Measurements from ENCODE around the gene RAP1GAP2.

The RAP1GAP2 gene

GRCh38 chr17:2854143-2855055 lies 58.2 kb downstream of the RAP1GAP2 start:
- DNase-seq, result peak in 1 of 2 experiments; percentile 46

DNA sequence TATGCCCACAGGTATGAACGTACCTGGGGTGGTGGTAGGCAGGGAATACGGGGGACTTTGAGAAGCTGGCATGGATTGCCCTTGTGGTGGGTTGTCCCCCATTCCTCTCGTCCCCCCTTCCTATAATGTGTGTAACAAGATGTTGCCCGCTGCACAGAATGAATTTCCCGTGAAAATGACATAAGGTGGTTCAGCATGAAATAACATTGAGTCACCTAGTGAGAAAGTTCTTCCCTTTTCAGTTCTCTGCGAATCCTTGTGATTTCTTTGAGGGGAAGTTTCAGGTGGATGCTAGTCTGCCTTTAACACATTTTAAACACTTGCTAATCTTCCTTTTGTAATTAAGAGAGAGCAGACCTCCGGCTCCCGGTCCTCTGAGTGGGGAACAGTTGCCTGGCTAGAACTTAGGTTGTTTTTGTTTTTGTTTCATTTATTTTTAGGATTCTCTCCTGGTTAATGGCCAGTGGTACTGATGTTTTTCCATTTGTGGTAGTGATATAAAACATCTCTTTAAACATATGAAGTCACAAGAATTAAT lies 58.9 kb downstream of the RAP1GAP2 start:
- DNase-seq, result no peak

DNA sequence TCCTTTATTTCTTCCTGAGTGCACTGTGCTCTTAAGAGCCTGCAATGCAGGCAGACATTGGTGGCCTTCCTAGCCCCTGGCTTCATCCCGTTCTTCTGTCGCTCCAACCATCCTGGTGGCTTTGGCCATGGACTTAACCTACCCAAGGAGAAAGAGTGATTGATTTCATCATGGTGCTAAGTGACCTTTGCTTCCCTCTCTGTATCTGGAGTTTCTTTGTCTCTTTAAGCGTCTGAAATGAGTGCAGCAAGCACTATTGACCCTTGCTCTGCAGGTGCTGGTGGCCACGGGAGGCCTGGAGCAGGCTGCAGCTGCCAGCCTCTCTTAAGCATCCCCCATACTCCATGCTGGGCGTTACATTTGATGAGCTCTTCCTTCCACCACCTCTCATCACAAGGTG lies 60.5 kb downstream of the RAP1GAP2 start:
- peak in 1 of 2 experiments; percentile 38 for DNase-seq

GRCh38 chr17:2860045-2860444 lies 63.8 kb downstream of the RAP1GAP2 start:
- no peak for DNase-seq

DNA sequence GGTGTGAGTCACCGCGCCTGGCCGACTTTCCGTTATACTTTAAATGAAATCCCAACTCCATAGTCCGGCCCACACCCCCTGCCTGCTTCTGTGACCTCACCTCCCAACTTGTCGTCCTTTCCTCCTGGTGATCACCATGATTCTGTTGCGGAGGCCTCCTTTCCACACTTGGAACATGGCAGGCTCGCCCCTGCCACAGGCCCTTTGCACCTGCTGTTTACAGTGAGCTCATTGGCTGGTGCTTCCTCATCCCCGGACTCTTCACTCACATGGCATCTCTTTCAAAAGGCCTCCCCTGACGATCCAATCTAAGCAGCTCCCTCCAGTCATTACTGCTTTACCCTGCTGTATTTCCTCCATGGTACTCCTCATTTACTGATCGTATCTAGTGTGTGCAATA lies 64.6 kb downstream of the RAP1GAP2 start:
- no peak for DNase-seq

GRCh38 chr17:2862197-2862596 lies 66.0 kb downstream of the RAP1GAP2 start:
- no peak for DNase-seq

DNA sequence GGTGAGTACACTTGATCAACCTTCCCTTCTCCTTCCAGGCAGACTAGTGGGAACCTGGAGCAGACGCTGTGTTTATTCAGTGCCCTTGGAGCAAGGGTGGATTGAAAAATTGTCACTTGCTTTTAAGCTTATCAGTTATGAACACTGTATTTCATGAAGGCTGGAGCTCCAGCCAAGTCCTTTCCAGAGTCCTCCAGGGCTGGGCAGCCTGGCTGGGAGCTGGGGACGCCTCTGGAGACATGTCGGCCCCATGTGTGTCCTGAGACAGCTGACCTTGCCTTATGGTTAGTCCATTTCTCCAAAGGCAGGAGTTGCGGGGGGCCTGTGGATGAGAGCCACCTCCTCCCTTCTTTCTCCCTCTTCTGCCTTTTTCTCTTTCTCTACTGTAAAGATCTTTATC lies 67.0 kb downstream of the RAP1GAP2 start:
- no peak for DNase-seq

DNA sequence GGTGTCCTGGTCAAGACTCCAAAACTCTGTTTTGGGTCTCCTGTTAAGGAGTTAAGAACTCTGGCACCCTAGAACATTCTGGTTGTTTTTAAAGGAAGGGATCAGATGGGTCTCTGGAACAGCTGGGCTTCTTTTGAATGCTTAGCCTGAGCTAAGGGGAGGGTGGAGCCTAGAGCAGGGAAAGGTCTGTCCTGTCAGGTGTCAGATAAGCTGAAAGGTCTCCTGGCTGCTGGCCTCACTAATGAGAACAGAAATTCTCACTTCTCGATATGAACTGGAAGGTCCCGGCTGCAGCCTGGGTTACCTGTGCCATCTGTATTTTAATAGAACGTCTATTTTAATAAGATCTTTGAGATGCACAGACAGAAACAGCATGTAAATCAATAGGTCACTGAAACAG lies 69.0 kb downstream of the RAP1GAP2 start:
- DNase-seq, result no peak

DNA sequence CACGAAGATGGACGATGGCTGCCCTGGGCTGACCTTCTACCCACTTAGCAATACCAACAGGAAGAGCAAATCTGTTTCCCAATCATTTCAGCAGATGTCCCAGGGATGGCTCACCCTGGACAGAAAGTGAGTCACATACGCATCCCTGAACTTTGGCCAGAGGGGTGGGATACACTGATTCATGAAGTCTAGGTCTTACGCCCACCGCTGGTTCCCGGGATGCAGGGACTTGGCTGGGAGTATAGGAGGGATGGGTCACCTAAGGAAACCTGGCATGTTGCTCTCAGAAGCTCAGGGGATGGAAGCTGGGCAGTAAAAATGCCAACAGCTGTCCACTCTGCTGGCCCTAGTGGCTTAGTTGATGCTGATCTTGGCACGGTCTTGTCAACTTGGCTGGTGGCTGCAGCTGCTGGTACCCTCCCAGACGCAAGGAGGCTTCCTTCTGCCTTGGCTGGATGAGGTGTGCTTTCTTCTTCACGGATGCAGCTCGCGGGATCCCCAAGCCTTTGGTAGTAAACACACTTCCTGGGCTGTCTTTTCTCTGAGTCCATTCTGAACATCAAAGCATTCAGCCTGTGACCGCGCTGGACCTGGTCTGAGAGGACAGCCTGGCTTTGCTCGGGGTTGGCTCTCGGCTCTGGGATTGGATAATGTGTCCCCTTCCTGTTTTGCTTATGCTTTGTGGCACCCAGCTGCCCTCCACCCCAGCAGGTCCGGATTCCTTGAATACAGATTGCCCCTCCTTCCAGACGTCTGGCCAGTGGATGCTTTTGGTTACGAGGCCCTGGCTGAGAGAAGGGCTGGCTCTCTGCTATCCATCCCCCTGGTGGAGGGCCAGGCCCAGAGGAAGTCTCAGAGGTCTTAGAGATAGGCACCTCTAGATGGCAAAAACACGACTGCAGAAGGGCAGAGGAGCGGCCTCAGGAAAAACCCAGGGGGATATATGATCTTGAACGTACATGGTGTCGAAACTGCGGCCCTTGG lies 71.5 kb downstream of the RAP1GAP2 start:
- DNase-seq, result no peak

DNA sequence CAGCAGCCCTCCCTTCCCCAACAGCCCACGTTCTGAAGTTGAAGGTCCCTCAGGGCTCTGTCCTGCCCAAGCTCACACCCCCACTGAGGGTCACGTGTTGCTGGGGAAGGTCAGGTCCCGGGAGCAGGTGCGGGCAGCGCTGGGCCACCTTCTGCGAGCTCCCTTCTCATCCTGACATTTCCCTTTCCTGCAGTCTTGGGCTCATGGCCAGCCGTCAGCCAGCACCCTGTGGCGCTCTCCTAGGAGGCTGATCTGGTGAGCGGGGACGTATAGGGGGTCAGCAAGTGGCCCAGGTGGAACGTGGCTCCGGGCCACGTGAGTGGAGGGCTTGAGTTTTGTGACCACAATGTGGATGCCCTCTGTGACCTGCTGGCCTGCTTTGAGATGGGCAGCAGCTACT lies 73.4 kb downstream of the RAP1GAP2 start:
- no peak for DNase-seq

DNA sequence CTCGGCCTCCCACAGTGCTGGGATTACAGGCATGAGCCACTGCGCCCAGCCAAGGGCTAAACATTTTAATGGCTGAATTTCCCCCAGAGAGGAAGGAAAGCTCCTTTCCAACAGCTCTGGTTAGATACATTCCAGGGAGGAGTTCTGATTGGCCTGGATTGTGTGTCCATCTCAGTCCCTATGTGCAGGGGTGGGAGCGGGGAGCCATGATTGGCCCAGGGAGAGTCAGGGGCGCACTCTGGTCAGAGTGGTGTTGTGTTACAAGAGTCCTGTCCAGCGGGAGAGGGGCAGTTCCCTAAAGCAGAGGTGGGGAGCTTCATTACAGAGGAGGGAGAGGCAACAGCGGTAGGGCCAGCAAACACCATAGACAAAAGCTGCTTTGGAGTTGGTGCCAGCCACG lies 75.0 kb downstream of the RAP1GAP2 start:
- DNase-seq, result no peak

DNA sequence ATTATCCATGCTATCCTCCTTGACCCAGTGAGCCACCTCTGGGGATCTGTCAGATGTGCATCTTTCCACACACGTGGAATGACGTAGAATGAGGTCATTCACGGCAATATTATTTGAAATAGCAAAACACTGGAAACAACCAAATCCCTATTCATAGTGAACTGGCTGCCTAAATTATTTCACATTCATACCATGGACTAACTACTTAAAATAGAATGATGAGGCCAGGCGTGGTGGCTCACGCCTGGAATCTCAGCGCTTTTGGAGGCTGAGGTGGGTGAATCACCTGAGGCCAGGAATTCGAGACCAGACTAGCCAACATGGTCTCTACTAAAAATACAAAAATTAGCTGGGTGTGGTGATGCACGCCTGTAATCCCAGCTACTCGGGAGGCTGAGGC lies 75.5 kb downstream of the RAP1GAP2 start:
- DNase-seq, result no peak

- no peak for DNase-seq
These were observed 76.0 kb downstream of the RAP1GAP2 start for GRCh38 chr17:2872282-2872681.

DNA sequence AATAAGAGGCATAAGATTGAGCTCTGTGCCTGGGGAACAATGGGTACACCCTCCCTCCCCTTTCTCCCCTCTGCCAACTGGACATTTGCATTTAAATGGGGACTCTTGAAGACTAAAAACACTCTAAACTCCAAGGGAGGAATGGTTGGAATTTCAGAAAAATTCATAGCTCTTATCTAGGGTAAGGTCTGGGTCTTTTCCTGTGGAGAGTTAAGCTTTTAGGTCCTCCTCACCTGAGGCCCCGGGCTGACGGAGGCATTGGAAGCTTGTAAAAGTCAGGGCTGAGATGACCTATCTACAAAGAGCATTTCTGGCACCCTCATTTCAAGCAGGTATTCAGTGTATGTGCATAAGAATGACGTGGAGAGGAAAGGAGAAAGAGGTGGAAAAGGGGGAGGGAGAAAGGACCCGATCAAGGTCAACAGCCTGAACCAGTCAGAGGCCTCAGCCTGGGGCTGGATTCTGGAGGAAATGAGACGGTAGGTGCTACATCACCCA lies 78.0 kb downstream of the RAP1GAP2 start:
- no peak for DNase-seq

DNA sequence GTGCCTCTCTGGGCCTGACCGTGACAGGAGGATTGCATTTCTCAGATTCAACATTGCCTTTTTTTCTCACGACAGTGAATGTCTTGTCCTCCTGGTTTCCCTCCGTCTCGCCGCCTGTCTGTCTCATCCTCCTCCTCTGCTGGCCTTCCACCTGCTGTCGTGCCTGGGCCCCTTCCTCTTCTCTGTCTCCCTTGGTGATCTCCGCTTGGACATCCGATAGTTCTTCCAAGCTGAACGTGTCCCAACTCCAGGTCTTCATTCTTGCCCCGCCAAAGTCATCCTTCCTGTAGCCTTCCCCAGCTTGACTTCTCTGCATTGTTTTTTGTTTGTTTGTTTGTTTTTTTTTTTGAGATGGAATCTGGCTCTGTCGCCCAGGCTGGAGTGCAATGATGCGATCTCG lies 79.4 kb downstream of the RAP1GAP2 start:
- DNase-seq, result no peak

DNA sequence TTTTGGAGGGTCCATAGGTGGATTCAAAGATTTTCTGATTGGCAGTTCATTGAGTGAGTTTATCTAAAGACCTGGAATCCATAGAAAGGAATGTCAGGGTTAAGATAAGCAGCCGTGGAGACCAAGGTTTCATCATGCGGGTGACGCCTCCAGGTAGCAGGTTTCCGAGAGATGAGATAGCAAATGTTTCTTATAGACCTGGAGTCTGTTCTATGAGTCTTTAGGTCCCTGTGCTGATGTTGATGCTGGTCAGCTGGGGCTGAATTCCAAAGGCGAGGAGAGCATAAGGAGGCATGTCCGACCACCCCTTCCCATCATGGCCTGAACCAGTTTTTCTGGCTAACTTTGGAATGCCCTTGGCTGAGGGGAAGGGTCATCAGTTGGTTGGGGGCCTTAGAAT lies 80.2 kb downstream of the RAP1GAP2 start:
- no peak for DNase-seq

DNA sequence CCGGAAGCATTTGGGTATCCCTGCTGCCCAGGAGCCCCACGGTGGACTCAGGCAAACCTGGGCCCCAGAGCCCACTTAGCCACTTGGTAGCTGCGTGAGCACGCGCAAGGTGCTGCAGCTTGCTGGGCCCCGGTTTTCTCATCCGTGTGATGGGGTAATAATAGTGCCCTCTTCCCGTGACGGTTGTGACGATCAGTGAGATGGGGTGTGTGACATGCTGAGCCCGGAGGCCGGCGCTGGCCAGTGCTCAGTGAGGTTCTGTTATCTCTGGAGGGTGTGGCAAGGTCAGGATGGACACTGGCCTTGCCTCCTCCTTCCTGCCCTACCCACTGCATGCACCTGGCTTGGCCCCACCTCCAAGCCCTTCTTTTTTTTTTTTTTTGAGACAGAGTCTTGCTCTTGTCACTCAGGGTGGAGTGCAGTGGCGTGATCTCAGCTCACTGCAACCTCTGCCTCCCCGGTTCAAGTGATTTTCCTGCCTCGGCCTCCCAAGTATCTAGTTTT lies 82.6 kb downstream of the RAP1GAP2 start:
- DNase-seq, result no peak

GRCh38 chr17:2880050-2880449 lies 83.8 kb downstream of the RAP1GAP2 start:
- DNase-seq, result no peak

DNA sequence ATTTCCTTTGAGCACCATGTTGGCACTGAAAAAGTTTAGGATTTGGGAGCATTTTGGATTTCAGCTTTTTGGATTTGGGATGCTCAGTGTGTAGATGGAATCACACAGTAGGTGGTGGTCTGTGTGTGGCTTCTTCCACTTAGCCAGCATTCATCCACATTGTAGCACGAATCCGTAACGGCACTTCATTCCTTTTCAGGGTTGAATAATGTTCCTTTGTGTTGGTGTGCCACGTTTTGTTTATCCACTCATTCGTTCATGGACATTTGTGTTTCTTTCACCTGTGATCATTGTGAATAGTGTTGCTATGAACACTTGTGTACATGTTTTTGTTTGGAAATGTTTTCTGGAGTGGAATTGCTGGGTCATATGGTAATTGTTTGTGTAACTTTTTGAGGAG lies 85.1 kb downstream of the RAP1GAP2 start:
- DNase-seq, result no peak

- peak; percentile 67 for DNase-seq
These were observed 87.4 kb downstream of the RAP1GAP2 start for GRCh38 chr17:2883544-2884213.

DNA sequence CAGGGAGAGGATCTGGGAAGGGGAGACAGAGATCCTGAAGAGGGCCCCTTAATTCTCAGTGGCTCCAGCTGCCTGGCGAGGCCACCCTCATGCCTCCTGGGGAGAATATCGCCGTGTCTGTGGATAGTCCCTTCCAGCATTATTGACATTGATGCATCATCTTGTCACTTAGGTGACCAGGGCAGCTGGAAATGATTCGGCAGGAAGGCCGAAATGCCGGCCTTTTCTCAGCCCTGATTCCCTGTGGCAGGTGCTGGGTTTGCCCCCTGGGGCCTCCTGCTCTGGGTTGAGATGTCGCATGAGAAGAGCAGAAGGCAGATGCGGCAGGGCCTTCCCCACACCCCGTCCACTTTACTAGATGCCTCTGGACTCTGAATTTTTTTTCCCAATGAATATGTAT lies 89.5 kb downstream of the RAP1GAP2 start:
- peak; percentile 88 to 92 for DNase-seq

DNA sequence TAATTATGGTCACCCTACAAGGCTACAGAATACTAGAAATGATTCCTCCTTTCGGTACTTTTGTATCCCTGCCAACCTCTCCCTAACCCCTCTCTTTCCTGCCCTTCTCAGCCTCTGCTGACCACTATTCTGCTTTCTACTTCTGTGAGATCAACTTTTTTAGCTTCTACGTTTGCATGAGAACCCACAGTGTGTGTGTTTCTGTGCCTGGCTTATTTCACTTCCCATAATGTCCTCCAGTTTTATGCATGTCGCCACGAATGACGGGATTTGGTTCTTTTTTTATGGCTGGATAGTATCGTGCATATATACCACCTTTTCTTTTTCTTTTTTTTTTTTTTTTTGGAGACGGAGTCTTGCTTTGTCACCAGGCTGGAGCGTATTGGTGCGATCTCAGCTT lies 92.1 kb downstream of the RAP1GAP2 start:
- no peak for DNase-seq

All from SHP77 (cell line).